Keratinocyte (primary cell): ENCODE measurements around the gene PHACTR2. TPM values are rescaled to one million over a fixed set of nuclear protein-coding genes. Genes with fewer than 3 reads are reported as not detected.

Source experiments
- DNase-seq: peaks from one replicate; pipeline ENCODE4 v3.0.0-alpha.2; 2011; ENCODE audit warnings: low read depth, missing footprints, low spot score
- FAIRE-seq: peaks from 2 replicates; lab custom pipeline; 2011; peaks lifted over from hg19 to GRCh38; lab: Jason Lieb, UNC
- H2AFZ ChIP-seq: 2 replicates; pipeline ENCODE4 v1.6.0; 2012; ENCODE audit warnings: low read length, control low read depth, inconsistent platforms; ENCODE audit not compliant: control insufficient read depth
- H3K27ac ChIP-seq: 2 replicates; pipeline ENCODE4 v1.5.1; 2011; ENCODE audit warnings: low read length; ENCODE audit not compliant: control insufficient read depth, insufficient read depth
- H3K27me3 ChIP-seq: 3 replicates; pipeline ENCODE4 v1.6.0; 2011; ENCODE audit warnings: low read length; ENCODE audit not compliant: control insufficient read depth, insufficient read depth; ENCODE audit errors: extremely low read depth
- H3K36me3 ChIP-seq, 2 experiments: 2 replicates in 1 of 2; 3 replicates in 1 of 2; pipeline ENCODE4 v1.5.1; 2011; ENCODE audit warnings: low read length in 2 of 2, mild to moderate bottlenecking in 1 of 2; ENCODE audit not compliant: control insufficient read depth in 2 of 2, insufficient read depth in 2 of 2; ENCODE audit errors: extremely low read depth in 1 of 2
- H3K4me1 ChIP-seq: 3 replicates; pipeline ENCODE4 v1.5.1; 2011; ENCODE audit warnings: low read length; ENCODE audit not compliant: control insufficient read depth, insufficient read depth; ENCODE audit errors: extremely low read depth
- H3K4me2 ChIP-seq: 3 replicates; pipeline ENCODE4 v1.6.0; 2011; ENCODE audit warnings: low read depth, low read length; ENCODE audit not compliant: control insufficient read depth, insufficient read depth; ENCODE audit errors: extremely low read depth
- H3K4me3 ChIP-seq, 3 experiments: fragments of 200-600 bp in 1 of 3; sonication (generic) in 1 of 3; 2 replicates in 2 of 3; 3 replicates in 1 of 3; pipeline ENCODE4 v1.5.1; 2011 to 2016; ENCODE audit warnings: low read length in 3 of 3, mild to moderate bottlenecking in 3 of 3, control low read depth in 2 of 3, inconsistent platforms in 1 of 3, low read depth in 1 of 3, mixed read lengths in 1 of 3, mixed run types in 1 of 3, moderate library complexity in 1 of 3; ENCODE audit not compliant: control insufficient read depth in 2 of 3, insufficient read depth in 2 of 3; ENCODE audit errors: extremely low read depth in 1 of 3
- H3K79me2 ChIP-seq: 2 replicates; pipeline ENCODE4 v1.6.0; 2012; ENCODE audit warnings: low read length; ENCODE audit not compliant: control insufficient read depth, insufficient read depth
- H3K9ac ChIP-seq: 3 replicates; pipeline ENCODE4 v1.6.0; 2011; ENCODE audit warnings: low read length; ENCODE audit not compliant: control insufficient read depth, insufficient read depth; ENCODE audit errors: extremely low read depth
- H3K9me1 ChIP-seq: 3 replicates; pipeline ENCODE4 v1.6.0; 2011; ENCODE audit warnings: low read length; ENCODE audit not compliant: control insufficient read depth, insufficient read depth; ENCODE audit errors: extremely low read depth
- H3K9me3 ChIP-seq: 2 replicates; pipeline ENCODE4 v1.5.1; 2012; ENCODE audit warnings: low read depth, low read length; ENCODE audit not compliant: control insufficient read depth
- H4K20me1 ChIP-seq: 3 replicates; pipeline ENCODE4 v1.6.0; 2011; ENCODE audit warnings: low read length; ENCODE audit not compliant: control insufficient read depth, insufficient read depth; ENCODE audit errors: extremely low read depth
- CTCF ChIP-seq, 3 experiments: IDR thresholded peaks in 1 of 3; conservative IDR thresholded peaks in 1 of 3; optimal IDR thresholded peaks in 1 of 3; 2 replicates in 2 of 3; 3 replicates in 1 of 3; pipeline versions ENCODE3 to v1.5.1; 2011; ENCODE audit warnings: low read length in 3 of 3, mild to moderate bottlenecking in 3 of 3, moderate library complexity in 2 of 3, control low read depth in 1 of 3, inconsistent platforms in 1 of 3; ENCODE audit not compliant: insufficient read depth in 2 of 3; ENCODE audit errors: extremely low read depth in 1 of 3
- EZH2 ChIP-seq: IDR thresholded peaks from one replicate; pipeline ENCODE4 v1.6.1; 2012; ENCODE audit warnings: inconsistent platforms, mild to moderate bottlenecking, low read length, moderate library complexity
- dilution Hi-C: fragments of 300-500 bp; cut with MboI; formaldehyde crosslinking; loops from one replicate; pipeline ENCODE4 v1.7.0; 2020; ENCODE audit warnings: low sequenced_read_pairs; ENCODE audit not compliant: extremely low pct_ligation_motif_present
- polyA plus RNA-seq, 5 experiments: library from polyadenylated mRNA; depleted of rRNA in 3 of 5; stranded (reverse) in 3 of 5; stranded (forward) in 1 of 5; unstranded in 1 of 5; fragments of >200 nt; gene quantifications; 1 replicate in 1 of 5; 2 replicates in 3 of 5; 3 replicates in 1 of 5; pipeline versions ENCODE4 v1.2.1 to v1.2.3, GENCODE V29; 2011 to 2012; ENCODE audit warnings: missing spikeins in 2 of 5, low read depth in 1 of 5, low replicate concordance in 1 of 5

PHACTR2 gene
- polyA plus RNA-seq, 1 donor (not counting 4 experiments of a cell fraction or from before 2014, with no cell fraction given): 9.4 TPM

- no peak for TF ChIP-seq CTCF (optimal IDR thresholded peaks at IDR 0.05 in 1 of 3, IDR thresholded peaks at IDR 0.05 in 1 of 3, conservative IDR thresholded peaks at IDR 0.05 in 1 of 3; ENCODE audit: extremely low read depth in 1 of 3, insufficient read depth in 2 of 3, low read length in 3 of 3)
- TF ChIP-seq EZH2: no peak
- Histone ChIP-seq H3K27ac (no peak overlapping the region), H4K20me1 (no peaks in the 10 kb centered on the region), H3K9me3 (no peaks in the 10 kb centered on the region), H3K9ac (no peak overlapping the region), H3K4me1 (no peaks in the 10 kb centered on the region), H3K9me1 (no peaks in the 10 kb centered on the region), H3K27me3 (no peaks in the 10 kb centered on the region), H3K4me3 (no peak overlapping the region), H3K4me2 (no peak overlapping the region), H2AFZ (no peak overlapping the region), H3K36me3 (no peaks in the 10 kb centered on the region), H3K79me2 (no peaks in the 10 kb centered on the region)
- FAIRE-seq (no peak), DNase-seq (no peak)
- dilution Hi-C loops: no loop called here
Observed at GRCh38 chr6:143877584-143878271, 200.0 kb downstream of the PHACTR2 start.

- Histone ChIP-seq H3K4me3 (no peak overlapping the region), H3K9ac (no peak overlapping the region), H3K79me2 (no peaks in the 10 kb centered on the region), H2AFZ (no peak overlapping the region), H4K20me1 (no peaks in the 10 kb centered on the region), H3K4me2 (no peak overlapping the region), H3K4me1 (no peaks in the 10 kb centered on the region), H3K27ac (no peak overlapping the region), H3K9me1 (no peaks in the 10 kb centered on the region), H3K9me3 (no peaks in the 10 kb centered on the region), H3K27me3 (no peaks in the 10 kb centered on the region), H3K36me3 (no peaks in the 10 kb centered on the region)
- no peak for TF ChIP-seq EZH2
- dilution Hi-C loops: no loop called here
- DNase-seq (no peak), FAIRE-seq (peak; percentile 17)
Observed at GRCh38 chr6:143878272-143878760, 200.6 kb downstream of the PHACTR2 start.

GRCh38 chr6:143880412-143880811 lies 202.6 kb downstream of the PHACTR2 start:
- H3K9me1 ChIP-seq: no peaks in the 10 kb centered on the region
- no peaks in the 10 kb centered on the region for H3K27me3 ChIP-seq
- no peaks in the 10 kb centered on the region for H3K79me2 ChIP-seq
- H3K36me3 ChIP-seq: no peaks in the 10 kb centered on the region
- H3K9ac ChIP-seq: no peak overlapping the region
- no peak overlapping the region for H2AFZ ChIP-seq
- TF ChIP-seq EZH2 (no peak), CTCF (optimal IDR thresholded peaks at IDR 0.05 in 1 of 3, IDR thresholded peaks at IDR 0.05 in 1 of 3, conservative IDR thresholded peaks at IDR 0.05 in 1 of 3; ENCODE audit: extremely low read depth in 1 of 3, insufficient read depth in 2 of 3, low read length in 3 of 3) (no peak)
- H4K20me1 ChIP-seq: no peaks in the 10 kb centered on the region
- H3K4me2 ChIP-seq: no peak overlapping the region
- H3K4me1 ChIP-seq: no peaks in the 10 kb centered on the region
- no peaks in the 10 kb centered on the region for H3K9me3 ChIP-seq
- dilution Hi-C loops: no loop called here
- FAIRE-seq (no peak), DNase-seq (no peak)
- no peak overlapping the region for H3K4me3 ChIP-seq
- no peak overlapping the region for H3K27ac ChIP-seq
